Panc1 (cell line): Measurements from ENCODE around the gene ZBTB7A. TPM values are rescaled to one million over a fixed set of nuclear protein-coding genes. Genes with fewer than 3 reads are reported as not detected.

ENCODE experiments used
- ATAC-seq: fragments of 200-7000 bp; cut with Tn5 transposase; 2 replicates; pipeline ENCODE4 v1.9.1; 2020; ENCODE audit warnings: mild to moderate bottlenecking, moderate library complexity
- BruUV-seq: library from RNA; stranded (reverse); fragments of 400-500 nt; replicated peaks from 2 replicates; lab custom pipeline; 2021; lab: Mats Ljungman, UMichigan
- CTCF ChIA-PET: fragments of 300-600 bp; sonication (Branson Sonifier 250); formaldehyde crosslinking; loops from one replicate; lab custom pipeline; 2022; ENCODE audit warnings: antibody characterized with exemption; lab: Charles Lee
- POLR2A ChIA-PET: fragments of 300-600 bp; sonication (Branson Sonifier 250); formaldehyde crosslinking; loops from one replicate; lab custom pipeline; 2022; ENCODE audit warnings: antibody characterized with exemption; lab: Charles Lee
- DNase-seq: peaks from one replicate; pipeline ENCODE4 v3.0.0-alpha.2; 2010; ENCODE audit warnings: low read depth, low spot score
- H3K27ac ChIP-seq: 2 replicates; pipeline ENCODE4 v1.5.1; 2011; ENCODE audit warnings: mild to moderate bottlenecking, low read length, inconsistent platforms
- H3K27me3 ChIP-seq: fragments of 200-500 bp; sonication (Bioruptor generic); 2 replicates; pipeline ENCODE4 v1.6.0; 2014; ENCODE audit warnings: low read length, inconsistent platforms; ENCODE audit not compliant: control insufficient read depth, insufficient read depth
- H3K36me3 ChIP-seq: fragments of 200-500 bp; sonication (Bioruptor generic); 2 replicates; pipeline ENCODE4 v1.5.1; 2014; ENCODE audit warnings: inconsistent platforms, mild to moderate bottlenecking, low read length, moderate library complexity; ENCODE audit not compliant: control insufficient read depth, insufficient read depth
- H3K4me1 ChIP-seq: 2 replicates; pipeline ENCODE4 v1.5.1; 2011; ENCODE audit warnings: inconsistent platforms, mild to moderate bottlenecking, low read length, moderate library complexity; ENCODE audit not compliant: control insufficient read depth, insufficient read depth
- H3K4me3 ChIP-seq, 2 experiments: 2 replicates each; pipeline ENCODE4 v1.5.1; 2011 to 2012; ENCODE audit warnings: low read depth in 2 of 2, low read length in 2 of 2, mild to moderate bottlenecking in 2 of 2, inconsistent platforms in 1 of 2, moderate library complexity in 1 of 2
- H3K9me3 ChIP-seq: fragments of 200-500 bp; sonication (Bioruptor generic); 2 replicates; pipeline ENCODE4 v1.5.1; 2014; ENCODE audit warnings: low read depth, mild to moderate bottlenecking, inconsistent platforms, low read length, moderate library complexity; ENCODE audit not compliant: control insufficient read depth, insufficient read depth
- POLR2AphosphoS5 ChIP-seq: IDR thresholded peaks from 2 replicates; pipeline ENCODE4 v1.6.1; 2012; ENCODE audit warnings: mild to moderate bottlenecking, low read depth, low read length, moderate library complexity
- REST ChIP-seq, 2 experiments: IDR thresholded peaks; 2 replicates each; pipeline ENCODE4 v1.6.1; 2011 to 2012; ENCODE audit warnings: low read depth in 2 of 2, control low read depth in 1 of 2, low read length in 1 of 2, mild to moderate bottlenecking in 1 of 2, moderate library complexity in 1 of 2; ENCODE audit not compliant: insufficient read depth in 1 of 2
- SIN3A ChIP-seq: IDR thresholded peaks from 2 replicates; pipeline ENCODE4 v1.6.1; 2012; ENCODE audit warnings: low read depth, mild to moderate bottlenecking, low read length, moderate library complexity, borderline replicate concordance; ENCODE audit not compliant: insufficient read depth
- TCF7L2 ChIP-seq: IDR thresholded peaks from 2 replicates; pipeline ENCODE4 v1.6.1; 2011; ENCODE audit warnings: mild to moderate bottlenecking, low read depth, low read length, inconsistent platforms
- in situ Hi-C: cut with HindIII; loops from 2 replicates; pipeline ENCODE4 v1.10.0; 2016; ENCODE audit warnings: low sequenced_read_pairs, low pct_unique_long_range_greater_than_20kb
- intact Hi-C: fragments of 100-400 bp; cut with micrococcal nuclease; formaldehyde crosslinking; loops from one replicate; pipeline ENCODE4 v1.10.0; 2022; ENCODE audit not compliant: unreplicated experiment
- total RNA-seq: library from RNA; stranded (reverse); gene quantifications from one replicate; pipeline ENCODE4 v1.2.1, GENCODE V29; 2021; ENCODE audit not compliant: unreplicated experiment
- TF ChIP-seq, protein P1 (sequence below): fragments of 450-650 bp; IDR thresholded peaks from 2 replicates; pipeline ENCODE4 v1.5.1; 2017; ENCODE audit warnings: mild to moderate bottlenecking

The ZBTB7A gene
- total RNA-seq, 1 experiment from 2014 or later, result 48.0 TPM

DNA sequence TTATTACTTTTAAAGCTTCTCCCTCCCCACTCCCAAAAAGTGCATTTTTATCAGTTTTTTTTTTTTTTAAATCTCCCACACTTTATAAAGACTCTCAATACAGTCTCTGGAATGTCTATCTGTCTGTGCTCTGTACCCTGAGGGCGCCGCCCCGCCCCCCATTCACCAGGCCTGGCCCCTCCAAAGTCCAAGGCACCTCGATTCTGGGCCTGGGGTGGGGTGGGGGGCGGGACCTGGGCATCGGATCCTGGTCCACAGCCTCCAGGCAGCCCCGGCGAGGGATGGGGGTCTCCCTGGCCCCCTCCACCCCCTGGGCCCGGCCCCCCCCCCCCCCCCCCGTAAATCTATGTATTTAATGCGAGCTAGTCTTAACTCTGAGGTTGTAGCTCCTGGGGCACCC lies 23.3 kb downstream of the ZBTB7A start:
- no peak overlapping the region for H3K27ac ChIP-seq
- POLR2A ChIA-PET, result no interaction called here
- no peaks in the 10 kb centered on the region for H3K27me3 ChIP-seq
- H3K9me3 ChIP-seq, result no peaks in the 10 kb centered on the region
- H3K36me3 ChIP-seq, result no peaks in the 10 kb centered on the region; the same call in 1 of the 2 replicates
- no peaks in the 10 kb centered on the region; the same call in none of the 2 replicates for H3K4me1 ChIP-seq
- DNase-seq (no peak), ATAC-seq (no peak)
- no peak overlapping the region for H3K4me3 ChIP-seq
- BruUV-seq, result no TSS peak
- no peak for TF ChIP-seq REST (IDR thresholded peaks at IDR 0.05; ENCODE audit: insufficient read depth in 1 of 2, low read depth in 2 of 2, low read length in 1 of 2)
- no peak for TF ChIP-seq SIN3A
- no peak for TF ChIP-seq POLR2AphosphoS5
- TF ChIP-seq, protein P1, sequence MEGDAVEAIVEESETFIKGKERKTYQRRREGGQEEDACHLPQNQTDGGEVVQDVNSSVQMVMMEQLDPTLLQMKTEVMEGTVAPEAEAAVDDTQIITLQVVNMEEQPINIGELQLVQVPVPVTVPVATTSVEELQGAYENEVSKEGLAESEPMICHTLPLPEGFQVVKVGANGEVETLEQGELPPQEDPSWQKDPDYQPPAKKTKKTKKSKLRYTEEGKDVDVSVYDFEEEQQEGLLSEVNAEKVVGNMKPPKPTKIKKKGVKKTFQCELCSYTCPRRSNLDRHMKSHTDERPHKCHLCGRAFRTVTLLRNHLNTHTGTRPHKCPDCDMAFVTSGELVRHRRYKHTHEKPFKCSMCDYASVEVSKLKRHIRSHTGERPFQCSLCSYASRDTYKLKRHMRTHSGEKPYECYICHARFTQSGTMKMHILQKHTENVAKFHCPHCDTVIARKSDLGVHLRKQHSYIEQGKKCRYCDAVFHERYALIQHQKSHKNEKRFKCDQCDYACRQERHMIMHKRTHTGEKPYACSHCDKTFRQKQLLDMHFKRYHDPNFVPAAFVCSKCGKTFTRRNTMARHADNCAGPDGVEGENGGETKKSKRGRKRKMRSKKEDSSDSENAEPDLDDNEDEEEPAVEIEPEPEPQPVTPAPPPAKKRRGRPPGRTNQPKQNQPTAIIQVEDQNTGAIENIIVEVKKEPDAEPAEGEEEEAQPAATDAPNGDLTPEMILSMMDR, result no peak
- TF ChIP-seq TCF7L2, result no peak
- in situ Hi-C loops, result no loop called here
- CTCF ChIA-PET, result no interaction called here
- intact Hi-C loops, result no loop called here

- BruUV-seq, result no TSS peak
- Histone ChIP-seq H3K36me3 (no peaks in the 10 kb centered on the region; the same call in 1 of the 2 replicates), H3K4me1 (no peaks in the 10 kb centered on the region; the same call in none of the 2 replicates), H3K9me3 (no peaks in the 10 kb centered on the region), H3K27me3 (no peaks in the 10 kb centered on the region), H3K27ac (no peak overlapping the region), H3K4me3 (no peak overlapping the region)
- DNase-seq (no peak), ATAC-seq (peak; percentile 40; the same call in 1 of the 2 replicates)
- CTCF ChIA-PET, result no interaction called here
- POLR2A ChIA-PET, result no interaction called here
- in situ Hi-C loops, result no loop called here
- intact Hi-C loops, result no loop called here
- TF ChIP-seq, protein P1, result no peak
- TF ChIP-seq REST (IDR thresholded peaks at IDR 0.05; ENCODE audit: insufficient read depth in 1 of 2, low read depth in 2 of 2, low read length in 1 of 2), result no peak
- no peak for TF ChIP-seq SIN3A
- no peak for TF ChIP-seq TCF7L2
- no peak for TF ChIP-seq POLR2AphosphoS5
Observed at GRCh38 chr19:4042731-4043082, 24.0 kb downstream of the ZBTB7A start.
